ENCODE results near the gene ARL14.
"Not testable (repeated sequence)": the region's sequence is repeated elsewhere in the genome, so short reads cannot be mapped to it uniquely, and the experiment has no call there.

The ARL14 gene

GRCh38 chr3:160678292-160678842 is 1.4 kb downstream of the ARL14 start:
- no peak for DNase-seq

DNA sequence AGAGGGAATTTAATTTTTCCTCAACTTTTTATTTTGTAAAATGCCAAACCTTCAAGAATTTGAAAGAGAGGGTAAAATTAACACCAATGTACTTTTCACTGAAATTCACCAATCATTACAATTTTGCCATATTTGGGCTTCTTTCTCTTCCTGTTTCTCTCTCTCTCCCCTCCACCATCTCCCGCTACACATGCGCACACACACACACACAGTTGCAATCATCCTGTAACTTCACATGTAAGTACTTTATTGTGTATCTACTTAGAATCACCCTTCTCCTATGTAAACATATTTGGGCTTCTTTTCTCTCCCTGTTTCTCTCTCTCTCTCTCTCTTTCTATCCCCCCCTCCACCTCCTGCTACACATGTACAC is 7.4 kb downstream of the ARL14 start:
- no peak for DNase-seq

DNA sequence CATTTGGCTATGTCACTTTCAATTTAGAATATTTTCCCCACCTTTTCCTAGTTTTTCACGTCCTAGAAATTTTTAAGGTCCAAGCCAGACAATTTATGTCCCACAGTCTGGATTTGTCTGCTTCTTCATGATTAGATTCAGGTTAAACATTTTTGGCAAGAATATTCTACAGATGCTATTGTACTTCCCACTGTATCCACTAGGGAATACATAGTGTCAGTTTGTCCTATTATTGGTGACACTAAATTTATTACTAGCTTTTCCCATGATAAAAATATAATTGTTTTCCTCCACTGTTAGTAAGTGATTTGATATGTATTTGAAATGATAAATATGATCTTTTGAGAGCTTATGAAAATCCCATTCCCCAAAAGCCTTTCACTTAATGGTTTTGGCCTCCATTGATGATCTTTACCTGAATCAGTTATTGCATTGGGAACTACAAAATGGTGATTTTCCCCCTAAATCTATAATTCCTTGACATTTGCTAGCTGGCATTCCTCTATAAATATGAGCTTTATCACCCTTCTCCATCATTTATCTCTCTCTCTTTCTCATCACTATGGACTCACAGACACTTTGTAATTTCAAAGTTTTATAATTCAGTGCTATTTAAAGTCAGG is 8.3 kb downstream of the ARL14 start:
- peak; percentile 44 for DNase-seq

- peak; percentile 66 for DNase-seq
Observed at GRCh38 chr3:160686955-160687535, 10.1 kb downstream of the ARL14 start.

DNA sequence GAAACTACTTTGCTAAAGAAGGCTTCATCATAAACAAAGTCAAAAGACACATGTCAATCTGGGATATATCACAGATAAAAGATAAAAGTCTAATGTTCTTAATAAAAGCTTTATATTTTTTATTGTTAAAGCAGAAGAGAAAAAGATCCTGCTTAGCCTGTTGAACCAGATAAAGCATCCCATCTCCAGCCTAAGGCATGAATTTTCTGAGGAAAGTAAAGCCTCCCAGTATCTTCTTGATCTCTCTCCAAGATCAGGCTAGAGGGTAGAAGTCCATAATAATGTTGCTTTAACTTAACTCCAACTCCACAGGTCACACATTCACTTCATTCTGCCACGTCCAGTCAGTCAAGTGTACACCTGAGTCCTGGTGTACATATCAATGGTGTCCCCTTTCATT is 14.2 kb downstream of the ARL14 start:
- DNase-seq, result no peak

DNA sequence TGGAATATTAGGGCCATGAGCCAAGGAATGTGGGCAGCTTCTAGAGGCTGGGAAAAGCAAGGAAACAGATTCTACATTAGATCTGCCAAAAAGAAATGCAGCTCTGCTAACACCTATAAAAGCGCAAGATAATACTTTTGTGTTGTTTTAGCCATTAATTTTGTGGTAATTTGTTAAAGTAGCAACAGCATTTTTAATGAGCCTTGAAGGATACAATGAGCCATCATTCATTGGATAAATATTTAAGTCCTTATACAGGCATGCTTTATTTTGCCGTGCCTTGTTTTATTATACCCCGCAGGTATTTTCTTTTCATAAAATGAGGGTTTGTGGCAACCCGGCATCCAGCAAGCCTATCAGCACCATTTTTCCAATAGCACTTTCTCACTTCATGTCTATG is 15.0 kb downstream of the ARL14 start:
- DNase-seq, result no peak

- DNase-seq, result no peak
Observed at GRCh38 chr3:160693191-160693590, 16.2 kb downstream of the ARL14 start.

- DNase-seq, result no peak
Observed at GRCh38 chr3:160694345-160694744, 17.4 kb downstream of the ARL14 start.

DNA sequence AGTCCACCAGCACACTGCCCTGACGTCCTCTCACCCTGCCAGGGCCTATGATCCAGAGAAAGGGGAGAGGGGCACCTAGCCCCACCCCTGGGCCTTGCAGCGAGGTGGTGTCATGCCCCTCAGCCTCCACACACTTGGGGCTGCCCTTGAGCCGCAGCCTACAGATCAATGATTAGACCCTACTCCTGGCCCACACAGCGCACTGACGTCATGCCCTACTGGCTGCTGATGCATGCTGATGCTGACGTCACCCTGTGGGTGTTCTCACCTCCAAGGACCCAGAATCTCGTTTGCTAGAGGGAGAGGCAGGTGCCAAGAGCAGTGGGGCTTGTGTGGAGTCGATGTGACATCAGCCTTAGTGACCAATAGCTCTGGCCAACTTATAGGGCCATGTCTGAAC is 18.0 kb downstream of the ARL14 start:
- DNase-seq, result no peak

- DNase-seq, result no peak
Observed at GRCh38 chr3:160695915-160696327, 19.0 kb downstream of the ARL14 start.

GRCh38 chr3:160697637-160698380 is 20.8 kb downstream of the ARL14 start:
- no peak for DNase-seq

- no peak for DNase-seq
Observed at GRCh38 chr3:160698599-160699195, 21.7 kb downstream of the ARL14 start.

DNA sequence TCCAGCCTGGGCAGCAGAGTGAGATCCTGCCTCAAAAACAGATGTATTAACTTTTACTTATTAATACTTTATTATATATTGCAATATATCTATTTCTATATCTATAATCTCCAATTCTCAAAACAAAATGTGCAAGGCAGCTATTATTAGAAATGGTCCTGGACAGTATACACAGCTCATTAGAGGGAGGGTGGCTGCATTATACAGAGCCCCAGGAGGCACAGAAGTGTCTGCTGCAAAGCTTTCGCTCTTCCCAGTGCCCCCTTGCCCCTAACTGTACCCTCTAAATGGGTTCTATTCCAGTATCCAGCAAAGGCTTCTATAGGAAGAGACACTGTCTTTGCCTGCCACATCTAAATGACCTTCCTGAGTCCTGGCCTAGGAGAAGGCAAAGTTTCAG is 24.5 kb downstream of the ARL14 start:
- DNase-seq, result no peak

DNA sequence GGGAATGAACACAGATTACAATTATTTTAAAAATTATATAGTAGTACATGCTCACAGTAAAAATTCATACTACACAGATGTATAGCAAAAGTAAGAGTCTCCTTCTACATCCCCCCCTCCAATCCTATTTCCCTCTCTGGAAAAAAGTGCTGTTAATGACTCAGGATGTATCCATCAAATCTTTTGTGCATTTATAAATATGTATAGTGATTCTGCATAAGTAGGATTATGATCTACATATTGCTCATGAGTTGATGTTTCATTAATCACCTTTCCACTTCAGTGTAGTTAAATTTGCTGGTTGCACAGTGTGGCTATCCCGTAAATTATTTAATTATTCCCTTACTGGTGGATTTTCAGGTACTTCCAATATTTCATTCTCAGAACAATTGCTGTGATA is 25.3 kb downstream of the ARL14 start:
- DNase-seq, result no peak

GRCh38 chr3:160703974-160704373 is 27.0 kb downstream of the ARL14 start:
- DNase-seq, result no peak

DNA sequence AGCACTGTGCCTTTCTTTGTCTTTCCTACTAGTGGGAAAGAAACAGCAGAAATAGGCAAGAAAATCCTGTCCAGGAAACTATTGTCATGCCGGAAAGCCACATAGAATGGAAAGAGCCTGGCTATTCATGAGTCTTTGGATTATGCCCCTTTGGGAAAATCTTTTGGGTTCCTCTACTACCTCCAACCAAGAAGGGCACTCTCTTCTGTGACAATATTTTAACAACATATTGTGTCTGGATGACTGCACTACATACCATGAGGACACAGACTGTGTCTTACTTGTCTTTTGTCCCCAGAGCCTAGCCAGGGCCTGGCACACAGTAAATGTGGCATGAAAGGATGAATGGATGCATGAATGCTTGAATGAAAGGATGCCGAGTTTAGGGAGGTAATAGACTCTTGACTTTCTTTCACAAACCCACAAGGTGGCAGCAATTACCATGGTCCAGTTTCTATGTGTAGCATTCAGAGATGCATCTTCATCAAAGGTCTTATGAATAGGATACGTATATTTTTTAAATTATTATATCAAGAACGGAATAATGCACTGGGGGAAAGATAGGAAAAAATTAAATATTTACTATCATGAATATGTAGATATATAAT is 30.3 kb downstream of the ARL14 start:
- peak; percentile 81 for DNase-seq

DNA sequence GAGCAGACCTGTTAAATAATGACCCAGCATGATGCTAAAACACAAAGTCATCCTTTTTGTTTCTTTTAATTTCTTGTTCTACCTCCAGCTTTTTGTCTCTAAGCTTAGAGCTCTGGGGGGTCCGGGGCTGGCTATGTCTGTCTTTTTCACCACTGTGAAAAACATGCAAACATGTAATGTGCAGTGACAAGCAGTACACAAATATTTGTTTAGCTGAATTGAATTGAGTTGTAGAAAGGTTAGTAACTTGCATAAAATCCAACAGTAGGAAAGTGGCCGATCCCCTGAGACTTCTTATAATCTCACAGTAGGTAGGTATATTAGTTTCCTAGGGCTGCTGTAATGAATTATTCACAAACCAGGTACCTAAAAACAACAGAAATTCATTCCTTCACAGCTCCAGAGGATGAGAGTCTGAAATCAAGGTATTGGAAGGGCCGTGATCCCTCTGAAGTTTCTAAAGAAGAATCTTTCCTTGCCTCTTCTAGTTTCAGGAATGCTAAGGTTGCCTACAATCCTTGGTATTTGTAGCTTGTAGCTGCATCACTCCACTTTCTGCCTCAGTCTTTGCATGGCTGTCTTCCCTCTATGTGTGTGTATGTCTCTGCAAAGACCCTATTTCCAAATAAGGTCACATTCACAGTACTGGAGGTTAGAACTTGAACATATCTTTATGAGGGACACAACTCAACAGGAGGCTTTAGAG is 32.7 kb downstream of the ARL14 start:
- no peak for DNase-seq

DNA sequence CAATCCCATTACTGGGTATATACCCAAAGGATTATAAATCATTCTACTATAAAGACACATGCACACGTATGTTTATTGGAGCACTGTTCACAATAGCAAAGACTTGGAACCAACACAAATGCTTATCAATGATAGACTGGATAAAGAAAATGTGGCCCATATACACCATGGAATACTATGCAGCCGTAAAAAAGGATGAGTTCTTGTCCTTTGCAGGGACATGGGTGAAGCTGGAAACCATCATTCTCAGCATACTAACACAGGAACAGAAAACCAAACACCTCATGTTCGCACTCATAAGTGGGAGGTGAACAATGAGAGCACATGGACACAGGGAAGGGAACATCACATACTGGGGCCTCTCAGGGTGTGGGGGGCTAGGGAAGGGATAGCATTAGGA is 36.2 kb downstream of the ARL14 start:
- not testable (repeated sequence) for DNase-seq

GRCh38 chr3:160719710-160720109 is 42.8 kb downstream of the ARL14 start:
- no peak for DNase-seq

DNA sequence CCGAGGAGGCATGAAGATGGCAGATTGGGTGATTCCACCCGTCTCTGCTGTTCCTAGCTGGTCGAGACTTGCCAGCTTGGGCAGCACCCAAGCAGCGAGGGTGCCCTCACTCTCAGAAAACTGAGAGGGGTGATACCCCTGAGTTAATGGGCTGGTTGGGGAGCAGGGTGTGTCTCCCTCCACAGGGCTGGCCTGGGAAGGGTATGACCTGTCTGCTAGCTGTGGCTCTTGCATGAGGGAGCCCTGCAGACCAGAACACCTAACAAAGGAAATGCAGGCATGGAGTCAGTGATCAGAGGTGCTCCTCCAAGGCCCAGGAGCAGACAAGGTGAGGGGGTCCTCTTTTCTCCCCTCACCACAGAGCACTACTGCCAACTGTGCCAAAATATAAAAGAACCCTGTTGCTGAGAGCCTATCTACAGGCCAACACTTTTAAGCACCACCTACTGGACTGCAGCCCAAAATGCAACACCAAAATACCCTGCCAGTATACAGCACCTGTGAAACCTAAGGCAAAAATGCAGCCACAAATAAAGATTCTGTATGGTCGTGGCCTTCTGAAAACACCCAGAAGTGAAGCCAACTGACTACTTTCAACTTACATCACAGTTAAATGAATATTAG is 43.3 kb downstream of the ARL14 start:
- DNase-seq, result peak; percentile 18

- DNase-seq, result no peak
Observed at GRCh38 chr3:160722331-160722730, 45.4 kb downstream of the ARL14 start.

DNA sequence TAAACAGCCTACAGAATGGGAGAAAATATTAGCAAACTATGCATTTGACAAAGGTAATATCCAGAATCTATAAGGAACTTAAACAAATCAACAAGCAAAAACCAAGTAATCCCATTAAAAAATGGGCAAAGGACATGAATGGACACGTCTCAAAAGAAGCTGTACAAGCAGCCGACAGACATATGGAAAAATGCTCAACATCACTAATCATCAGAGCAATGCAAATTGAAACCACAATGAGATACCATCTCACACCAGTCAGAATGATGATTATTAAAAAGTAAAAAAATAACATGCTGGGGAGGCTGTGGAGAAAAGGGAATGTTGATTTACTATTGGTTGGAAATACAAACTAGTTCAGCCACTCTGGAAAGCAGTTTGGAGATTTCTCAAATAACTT is 48.4 kb downstream of the ARL14 start:
- no peak for DNase-seq
